ENCODE measurements around the gene PPM1G. TPM values are rescaled to one million over a fixed set of nuclear protein-coding genes. Genes with fewer than 3 reads are reported as not detected.

The PPM1G gene, protein sequence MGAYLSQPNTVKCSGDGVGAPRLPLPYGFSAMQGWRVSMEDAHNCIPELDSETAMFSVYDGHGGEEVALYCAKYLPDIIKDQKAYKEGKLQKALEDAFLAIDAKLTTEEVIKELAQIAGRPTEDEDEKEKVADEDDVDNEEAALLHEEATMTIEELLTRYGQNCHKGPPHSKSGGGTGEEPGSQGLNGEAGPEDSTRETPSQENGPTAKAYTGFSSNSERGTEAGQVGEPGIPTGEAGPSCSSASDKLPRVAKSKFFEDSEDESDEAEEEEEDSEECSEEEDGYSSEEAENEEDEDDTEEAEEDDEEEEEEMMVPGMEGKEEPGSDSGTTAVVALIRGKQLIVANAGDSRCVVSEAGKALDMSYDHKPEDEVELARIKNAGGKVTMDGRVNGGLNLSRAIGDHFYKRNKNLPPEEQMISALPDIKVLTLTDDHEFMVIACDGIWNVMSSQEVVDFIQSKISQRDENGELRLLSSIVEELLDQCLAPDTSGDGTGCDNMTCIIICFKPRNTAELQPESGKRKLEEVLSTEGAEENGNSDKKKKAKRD
- 121 and 134 TPM in 2 replicates for total RNA-seq

DNA sequence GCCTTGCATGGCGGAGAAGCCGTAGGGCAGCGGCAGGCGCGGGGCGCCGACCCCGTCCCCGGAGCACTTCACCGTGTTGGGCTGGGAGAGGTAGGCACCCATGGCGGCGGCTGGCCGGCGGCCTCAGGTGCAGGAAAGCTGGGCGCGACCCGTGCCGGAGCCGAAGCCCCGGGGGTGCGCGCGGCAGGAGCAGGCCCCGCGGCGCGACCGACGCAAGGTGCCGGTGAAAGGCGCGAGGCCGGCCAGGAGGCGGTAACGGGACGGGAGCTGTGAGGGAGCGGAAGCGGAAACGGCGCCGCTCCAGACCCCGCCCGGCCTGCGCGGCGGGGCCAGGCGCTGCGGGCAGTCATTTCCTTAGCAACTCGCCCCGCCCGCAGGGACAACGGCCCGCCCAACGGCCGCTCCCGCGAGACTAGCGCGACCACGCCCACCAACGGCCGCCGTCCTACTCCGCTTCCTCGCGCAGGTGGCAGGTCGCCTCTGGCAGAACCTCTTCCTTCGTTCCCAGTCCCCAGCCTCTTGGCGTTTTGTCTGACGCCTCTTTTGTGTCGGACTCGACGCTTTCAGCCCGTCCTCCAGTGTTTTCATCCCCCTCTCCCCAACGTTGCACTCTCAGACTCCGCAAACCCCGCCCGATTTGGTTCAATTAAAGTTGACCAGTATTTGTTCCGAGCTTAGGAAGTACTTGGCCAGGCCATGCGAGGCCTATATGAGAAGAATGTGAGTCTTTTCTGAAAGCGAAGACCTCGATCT is at the start of gene PPM1G:
Gene PPM1G, minus strand, starts transcription at position 271 of the 753 bp plus-strand sequence. Its CDS starts 169 bp downstream, at position 102.

GRCh38 chr2:27441958-27442919 is 32.8 kb upstream of the PPM1G start, which contains the start of gene KRTCAP3:
TSS of gene KRTCAP3 (plus strand) at chr2:27442381. CDS start at chr2:27442413, 32 bp downstream.

DNA sequence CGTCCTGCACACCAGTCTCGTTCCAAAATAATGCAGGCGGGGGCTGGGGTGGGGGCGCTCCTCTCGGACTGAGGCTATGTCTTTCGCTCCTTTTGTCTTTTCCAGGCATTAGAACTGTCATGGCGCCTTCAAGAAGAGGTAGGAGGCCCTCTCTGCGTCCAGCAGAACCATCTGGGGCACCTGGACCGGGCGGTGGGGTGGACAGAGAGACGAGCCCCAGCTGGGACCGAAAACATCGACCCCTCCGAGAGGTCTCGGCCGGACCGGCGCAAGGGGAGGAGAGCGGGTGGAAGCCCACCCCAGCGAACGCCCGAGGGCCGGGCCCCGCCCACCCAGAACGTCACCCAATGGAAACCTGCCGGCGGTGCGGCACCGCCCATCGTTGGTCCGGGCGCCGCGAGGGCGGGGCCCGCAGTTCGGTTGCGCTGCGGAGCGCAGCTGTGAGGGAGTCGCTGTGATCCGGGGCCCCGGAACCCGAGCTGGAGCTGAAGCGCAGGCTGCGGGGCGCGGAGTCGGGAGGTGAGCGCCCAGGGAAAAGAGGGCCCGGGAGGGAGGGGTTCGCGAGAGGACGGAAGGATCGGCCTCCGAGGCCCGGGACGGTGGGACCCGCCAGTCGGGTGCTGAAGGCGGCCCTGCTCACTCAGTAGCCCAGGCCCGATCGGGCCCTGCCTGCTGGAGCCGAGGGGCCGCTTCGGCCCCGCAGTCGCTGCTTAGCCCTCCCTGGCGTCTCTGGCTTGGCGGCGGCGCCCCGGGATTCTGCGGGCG is 19.0 kb upstream of the PPM1G start, which contains the start of gene NRBP1:
Gene NRBP1, plus strand, starts transcription at position 419 of the 765 bp plus-strand sequence. CDS start 4,643 bp downstream, outside the sequence.

DNA sequence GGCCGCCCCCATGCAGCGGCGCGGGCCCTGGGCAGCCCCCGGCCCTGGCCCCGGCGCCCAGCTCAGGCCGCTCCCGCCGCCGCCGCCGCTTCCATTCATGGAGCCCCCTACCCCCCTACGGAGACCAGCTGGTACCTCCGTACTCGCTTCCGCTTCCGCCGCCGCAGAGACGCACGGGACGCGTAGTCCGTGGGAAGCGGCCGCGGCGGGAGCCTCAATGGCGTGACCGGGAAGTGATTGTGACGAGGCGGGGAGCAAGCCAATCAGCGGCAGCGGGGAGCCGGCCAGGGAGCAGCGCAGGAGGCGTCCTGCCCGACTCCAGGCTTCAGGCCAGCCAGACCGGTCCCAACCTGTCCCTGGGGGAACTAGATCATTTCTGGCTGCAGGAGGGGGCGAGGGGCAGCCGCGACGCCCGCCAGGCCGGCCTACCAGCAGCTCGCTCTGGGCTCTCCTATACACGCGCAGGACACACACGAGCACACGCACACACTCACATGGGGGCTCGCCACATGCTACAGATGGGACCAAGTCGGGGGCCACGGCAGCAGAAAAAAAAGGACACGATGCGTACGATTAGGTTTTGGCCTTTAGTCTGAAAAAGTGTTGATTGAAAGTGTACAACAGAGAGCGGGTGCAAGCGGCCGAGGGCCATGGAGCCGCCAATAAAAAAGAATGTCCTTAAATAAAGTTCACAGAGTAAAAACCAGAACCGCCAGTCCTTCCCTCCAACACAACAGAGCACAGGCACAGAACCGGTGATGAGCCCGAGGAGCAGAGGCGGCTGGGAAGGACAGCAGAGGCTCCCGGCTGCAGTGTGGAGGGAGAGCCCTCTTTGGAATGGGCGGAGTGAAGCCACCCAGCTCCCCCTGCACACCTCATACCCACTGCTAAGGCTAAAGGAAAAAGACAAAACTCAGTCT is 28.5 kb downstream of the PPM1G start, which contains the start of gene ZNF513:
Gene ZNF513, minus strand, starts transcription at position 109 of the 920 bp plus-strand sequence. CDS start 208 bp downstream, outside the sequence.

GRCh38 chr2:27370026-27370815 is 39.2 kb downstream of the PPM1G start, which contains the start of the genes EIF2B4 and SNX17:
TSS of gene EIF2B4 (minus strand) at chr2:27370338. CDS start at chr2:27370314, 24 bp downstream.
TSS of gene SNX17 (plus strand) at chr2:27370616. CDS start at chr2:27370744, 128 bp downstream.

DNA sequence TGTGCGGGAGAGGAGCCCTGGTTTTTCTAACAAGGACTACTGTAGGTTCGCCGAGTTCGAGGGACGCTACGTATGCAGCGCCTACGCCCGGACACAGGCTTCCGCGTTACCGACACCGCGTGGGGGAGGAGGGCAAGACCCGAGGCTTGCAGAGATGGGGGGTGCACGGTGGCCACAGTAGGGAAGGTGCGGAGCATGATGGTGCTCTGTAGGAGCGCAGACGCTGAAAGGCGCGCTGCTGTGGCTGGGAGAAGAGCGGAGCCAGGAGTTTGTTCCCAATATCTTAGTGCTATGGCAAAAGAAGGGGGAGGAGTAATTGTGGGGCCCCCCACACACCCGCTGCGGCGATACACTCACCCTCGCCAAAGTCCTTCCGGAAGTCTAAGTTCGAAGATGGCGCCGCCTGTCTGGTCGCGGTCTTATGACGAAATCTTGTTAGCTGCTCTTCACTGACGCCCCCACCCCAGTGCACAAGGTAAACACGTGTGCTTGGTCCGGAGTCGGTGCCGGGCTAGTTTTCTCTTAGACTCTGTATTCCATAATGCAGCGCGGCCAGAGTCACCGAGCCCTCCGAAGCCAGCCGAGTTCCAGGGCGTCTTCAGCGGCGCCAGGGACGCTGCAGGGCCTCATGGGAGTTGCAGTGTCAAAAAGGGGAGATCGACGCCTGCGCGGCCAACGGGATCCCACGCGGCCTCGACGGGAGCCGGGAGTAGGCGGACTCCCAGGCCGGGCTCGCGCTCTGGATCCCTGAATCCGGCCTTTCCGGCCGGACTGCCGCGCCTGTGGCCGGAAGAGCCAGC is 52.8 kb downstream of the PPM1G start, which contains the start of gene GTF3C2:
Gene GTF3C2, minus strand, starts transcription at position 383 of the 800 bp plus-strand sequence. CDS start 13,210 bp downstream, outside the sequence.

Other genes with a start within 250 kb of the PPM1G start
- 131 and 156 TPM in 2 replicates for gene ATRAID, start 197.6 kb downstream of the PPM1G start, total RNA-seq
- gene SLC5A6, start 197.3 kb downstream of the PPM1G start, total RNA-seq: 34.3 and 65.7 TPM in 2 replicates
- gene CAD, start 192.2 kb downstream of the PPM1G start, total RNA-seq: 47.2 and 60.4 TPM in 2 replicates
- gene SLC30A3, start 146.5 kb downstream of the PPM1G start, total RNA-seq: 2.7 and 3.4 TPM in 2 replicates
- not detected in 2 replicates for gene DNAJC5G, start 134.2 kb downstream of the PPM1G start, total RNA-seq
- 0.49 TPM in 1 of 2 replicates, not detected in the other for gene TRIM54, start 127.2 kb downstream of the PPM1G start, total RNA-seq
- not detected in 2 replicates for gene UCN, start 101.1 kb downstream of the PPM1G start, total RNA-seq
- 109 and 120 TPM in 2 replicates for gene MPV17, start 86.5 kb downstream of the PPM1G start, total RNA-seq
- 37.4 and 41.5 TPM in 2 replicates for gene GTF3C2, start 52.8 kb downstream of the PPM1G start, total RNA-seq
- gene EIF2B4, start 39.3 kb downstream of the PPM1G start, total RNA-seq: 37.8 and 41.3 TPM in 2 replicates
- gene SNX17, start 39.0 kb downstream of the PPM1G start, total RNA-seq: 128 and 138 TPM in 2 replicates
- gene ZNF513, start 28.9 kb downstream of the PPM1G start, total RNA-seq: 6.8 and 8.6 TPM in 2 replicates
- gene NRBP1, start 19.0 kb upstream of the PPM1G start, total RNA-seq: 105 and 115 TPM in 2 replicates
- not detected in 2 replicates for gene KRTCAP3, start 32.8 kb upstream of the PPM1G start, total RNA-seq
- 17.4 and 17.9 TPM in 2 replicates for gene IFT172, start 80.2 kb upstream of the PPM1G start, total RNA-seq
- 15.9 and 20.3 TPM in 2 replicates for gene FNDC4, start 85.6 kb upstream of the PPM1G start, total RNA-seq
- gene GCKR, start 87.2 kb upstream of the PPM1G start, total RNA-seq: 0.34 and 3.7 TPM in 2 replicates
- gene ZNF512, start 173.5 kb upstream of the PPM1G start, total RNA-seq: 23.4 and 29.4 TPM in 2 replicates
- 0.87 and 1.8 TPM in 2 replicates for gene CCDC121, start 219.4 kb upstream of the PPM1G start, total RNA-seq
- gene GPN1, start 219.5 kb upstream of the PPM1G start, total RNA-seq: 37.6 and 42.6 TPM in 2 replicates

Measured in mammary microvascular endothelial cell (primary cell).